NCI-H2227 (cell line): Measurements from ENCODE around the gene DTHD1.

Source experiments
- DNase-seq: peaks from one replicate; lab custom pipeline; 2025; ENCODE audit not compliant: unreplicated experiment; lab: John Stamatoyannopoulos, UW

DTHD1 gene

GRCh38 chr4:36269533-36270173, 11.8 kb upstream of the DTHD1 start:
- DNase-seq: no peak

GRCh38 chr4:36273276-36273675, 8.1 kb upstream of the DTHD1 start:
- no peak for DNase-seq

- no peak for DNase-seq
These were observed 7.3 kb upstream of the DTHD1 start for GRCh38 chr4:36274158-36274557.

DNA sequence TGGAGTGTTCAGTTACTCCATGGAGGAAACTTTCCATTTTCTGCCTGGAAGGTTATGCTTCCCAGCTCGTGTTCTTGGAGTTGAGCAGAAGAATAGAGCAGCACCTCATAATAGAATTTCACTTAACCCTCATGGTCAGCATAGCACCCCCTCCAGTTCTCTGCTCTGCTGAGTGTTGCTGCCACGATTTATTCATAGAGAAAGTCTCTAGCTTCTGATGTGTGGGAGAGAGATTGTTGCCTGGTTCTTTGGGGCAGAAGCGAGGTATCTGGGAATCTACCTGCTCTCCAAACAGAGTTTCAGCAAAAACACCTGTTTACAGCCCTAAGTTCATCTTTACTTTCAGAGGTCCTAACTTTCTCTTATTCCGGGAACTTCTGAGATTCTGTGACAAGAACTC, 3.9 kb upstream of the DTHD1 start:
- no peak for DNase-seq

DNA sequence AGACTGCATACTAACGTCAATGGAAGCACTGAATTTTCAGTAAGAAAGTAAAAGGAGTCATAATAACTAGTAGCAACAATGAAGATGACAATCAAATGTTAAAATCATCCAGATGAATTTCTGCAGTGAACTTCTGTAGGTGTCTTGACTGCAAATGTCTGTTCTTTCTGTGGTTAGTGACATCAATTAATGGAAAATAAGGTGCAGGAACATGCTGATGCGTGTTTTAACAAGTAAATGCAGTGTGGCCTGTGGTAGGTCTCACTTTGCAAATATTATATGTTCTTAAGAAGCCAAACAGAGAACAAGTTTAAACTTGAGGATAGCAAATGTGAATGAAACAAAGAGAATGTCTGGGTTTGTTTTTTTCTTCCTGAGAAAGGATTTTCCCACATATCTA, 2.6 kb upstream of the DTHD1 start:
- DNase-seq: no peak

GRCh38 chr4:36280555-36280954, 861 bp upstream of the DTHD1 start:
- DNase-seq: no peak

- no peak for DNase-seq
These were observed 1.2 kb downstream of the DTHD1 start for GRCh38 chr4:36282503-36283030.

GRCh38 chr4:36283912-36284465, 2.6 kb downstream of the DTHD1 start:
- no peak for DNase-seq

DNA sequence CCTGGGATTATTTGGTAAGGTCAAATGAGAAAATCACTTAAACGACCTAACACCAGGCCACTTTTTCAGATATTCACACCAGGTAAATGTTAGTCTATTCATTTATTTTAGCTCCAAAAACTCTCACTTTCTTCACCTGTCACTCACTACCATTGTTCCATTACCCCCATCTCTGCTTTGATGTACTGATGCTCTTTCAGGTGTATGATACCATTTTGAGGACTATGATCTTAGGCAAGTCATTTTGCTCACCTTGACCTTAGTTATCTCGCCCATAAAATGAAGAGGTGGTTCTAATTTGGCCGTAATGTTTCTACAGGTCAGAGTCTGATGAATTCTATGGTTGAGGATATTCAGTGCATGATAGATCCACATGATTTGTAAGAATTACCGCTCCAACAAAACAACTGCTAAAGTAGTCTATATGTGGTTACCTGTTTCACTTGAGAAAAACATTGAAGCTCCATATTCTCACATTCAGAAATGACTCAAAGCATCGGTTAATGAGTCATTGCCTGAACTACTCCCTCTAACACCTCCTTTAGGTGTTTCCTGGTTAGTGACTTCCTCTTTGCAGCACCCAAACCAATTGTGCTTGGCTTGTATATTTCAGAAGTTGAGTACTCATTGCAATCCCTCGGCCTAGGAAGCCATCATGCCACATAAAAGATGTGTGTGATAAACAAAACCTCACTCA, 4.5 kb downstream of the DTHD1 start:
- no peak for DNase-seq

- DNase-seq: no peak
These were observed 5.1 kb downstream of the DTHD1 start for GRCh38 chr4:36286481-36286871.

DNA sequence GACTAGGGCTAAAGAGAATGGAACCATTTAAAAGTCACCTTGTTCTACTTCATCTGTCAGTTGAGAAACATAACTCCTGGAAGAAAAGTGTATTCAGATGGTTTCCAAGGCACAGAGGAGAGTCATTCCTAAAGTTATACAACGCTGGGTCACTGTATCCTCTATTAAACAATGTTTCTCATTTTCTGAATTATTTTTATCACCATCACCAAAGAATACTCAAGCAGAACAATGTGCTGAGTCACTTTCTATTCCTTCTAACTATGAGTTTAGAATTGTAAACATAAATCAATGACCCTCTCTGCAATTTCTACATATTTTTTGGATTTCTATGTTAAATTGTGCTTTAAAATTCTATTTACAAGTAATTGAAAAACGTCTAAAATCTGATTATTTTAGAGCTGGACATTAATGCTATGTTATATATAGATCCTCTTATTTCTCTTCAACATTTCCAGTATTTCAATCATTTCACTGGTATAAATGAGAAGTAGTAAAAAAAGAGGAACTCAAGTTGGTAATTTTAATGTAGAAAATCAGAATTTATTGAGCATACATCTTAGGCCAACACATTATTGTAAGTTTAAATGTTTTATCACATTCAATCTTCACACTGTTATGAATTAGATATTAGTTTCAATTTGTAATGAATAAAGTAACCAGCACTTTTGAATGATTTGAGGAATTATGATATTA, 7.5 kb downstream of the DTHD1 start:
- no peak for DNase-seq

DNA sequence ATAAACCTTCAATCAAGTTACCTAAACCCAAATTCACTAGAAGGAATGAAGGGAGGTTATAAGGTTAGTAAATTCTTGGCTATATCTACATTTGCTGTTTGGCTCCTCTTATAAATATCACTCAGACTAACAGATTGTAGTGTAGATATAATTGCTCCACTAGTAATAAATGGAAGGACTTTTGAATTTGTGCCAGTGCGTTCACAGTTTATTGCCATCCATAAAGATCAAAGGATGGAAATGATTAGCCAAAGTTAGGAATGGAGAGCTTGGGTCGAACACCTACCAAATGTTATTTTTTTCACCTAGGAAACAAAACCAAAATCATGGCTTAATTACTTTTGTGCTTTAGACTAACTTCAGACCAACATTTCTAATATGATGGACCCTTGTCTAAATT, 9.2 kb downstream of the DTHD1 start:
- DNase-seq: no peak

DNA sequence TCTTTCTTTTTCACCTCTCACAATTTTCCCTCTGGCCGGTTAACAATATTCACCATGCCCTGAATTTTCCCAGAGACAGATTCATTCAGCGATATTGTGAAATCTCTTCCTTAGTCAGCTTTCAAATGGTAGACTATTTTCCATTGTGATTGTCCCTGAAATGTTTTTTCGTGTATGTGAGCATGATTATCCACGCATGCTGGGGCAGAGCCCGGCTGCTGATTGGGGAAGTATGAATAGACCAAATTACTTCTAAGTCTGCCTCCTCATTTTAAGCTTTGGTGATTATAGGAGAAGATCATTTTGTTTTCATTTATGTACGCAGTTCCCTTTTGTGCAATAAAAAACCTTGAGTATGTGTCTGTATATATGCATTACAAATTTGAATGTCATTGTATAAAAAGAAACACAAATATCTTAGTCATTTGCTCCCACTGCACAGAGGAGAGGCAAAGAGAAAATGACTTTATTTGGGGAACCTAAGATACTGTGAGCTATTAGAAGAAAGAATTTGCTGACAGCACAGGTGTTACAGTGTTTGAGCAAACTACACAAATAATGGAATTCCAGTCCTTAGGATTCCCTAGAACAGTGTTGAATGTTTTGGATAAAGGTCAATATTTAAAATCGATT, 11.3 kb downstream of the DTHD1 start:
- DNase-seq: no peak

GRCh38 chr4:36301127-36301526, 19.7 kb downstream of the DTHD1 start:
- no peak for DNase-seq

DNA sequence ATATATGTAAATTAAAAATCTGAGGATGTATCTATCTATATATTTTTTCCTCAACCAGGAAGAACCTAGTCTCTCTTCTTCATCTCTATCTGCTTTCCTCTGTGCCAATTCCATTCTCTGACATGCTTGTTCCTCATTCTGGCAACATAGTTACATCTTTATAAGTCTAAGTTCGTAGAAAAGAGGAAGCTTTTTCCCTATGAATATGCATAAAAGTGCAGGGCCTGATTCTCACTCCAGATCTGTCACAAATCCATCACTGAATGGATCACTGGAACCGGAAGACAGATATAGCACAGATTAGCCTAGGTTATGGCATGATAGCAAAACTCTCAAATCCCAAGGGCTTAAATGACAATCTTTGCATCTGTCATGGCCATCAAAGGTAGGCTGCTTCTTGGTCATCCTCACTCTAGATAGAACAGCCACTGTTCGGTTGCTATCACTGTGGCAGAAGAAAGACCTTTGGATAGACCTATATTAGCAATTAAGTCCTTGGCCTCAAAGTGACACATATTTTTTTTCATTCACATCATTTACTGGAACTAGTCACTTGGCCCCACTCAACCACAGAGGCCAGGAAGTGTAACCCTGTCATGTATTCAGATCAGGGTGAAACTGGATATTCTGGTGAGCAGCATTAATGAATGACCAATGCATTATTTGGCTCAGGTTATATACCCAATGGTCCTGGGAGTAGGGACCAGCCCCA, 22.2 kb downstream of the DTHD1 start:
- no peak for DNase-seq

GRCh38 chr4:36304138-36304681, 22.8 kb downstream of the DTHD1 start:
- no peak for DNase-seq

DNA sequence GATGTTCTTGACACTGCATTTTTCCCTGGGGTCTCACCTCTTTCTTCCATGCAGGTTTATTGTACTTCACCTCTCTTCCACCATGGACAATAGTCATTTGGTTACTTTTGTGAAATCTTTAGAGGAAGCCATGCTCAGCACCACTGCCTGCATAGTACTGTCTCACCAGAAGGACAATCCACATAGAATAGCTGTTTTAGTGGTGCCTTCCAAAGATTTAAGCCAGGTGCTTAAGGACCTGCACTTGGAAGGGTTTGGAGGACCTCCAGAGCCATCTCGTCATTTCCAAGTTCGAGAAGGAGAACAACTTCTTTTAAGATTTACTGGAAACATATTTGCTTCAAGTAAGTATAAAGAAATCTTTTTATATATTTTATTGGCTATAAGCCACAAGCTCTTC, 26.7 kb downstream of the DTHD1 start:
- no peak for DNase-seq

DNA sequence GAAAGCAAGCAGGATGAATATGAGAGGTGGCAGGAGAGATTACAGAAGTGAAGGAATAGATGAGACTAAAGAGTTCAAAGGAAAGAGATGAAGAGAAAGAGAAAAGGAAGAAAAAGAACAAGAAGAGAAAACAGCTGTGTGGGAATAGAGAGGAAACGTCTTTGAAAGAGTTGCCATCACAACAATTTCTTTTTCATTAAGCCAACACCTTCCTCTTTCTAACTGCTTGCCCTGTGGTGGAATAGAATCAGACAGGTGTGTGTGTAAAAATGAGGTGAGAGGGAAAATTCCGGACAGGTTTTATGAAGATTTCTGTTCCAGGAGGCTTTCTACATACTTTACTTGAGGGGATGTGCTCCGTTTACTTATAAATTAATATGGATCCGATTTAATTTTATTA, 28.8 kb downstream of the DTHD1 start:
- DNase-seq: no peak

DNA sequence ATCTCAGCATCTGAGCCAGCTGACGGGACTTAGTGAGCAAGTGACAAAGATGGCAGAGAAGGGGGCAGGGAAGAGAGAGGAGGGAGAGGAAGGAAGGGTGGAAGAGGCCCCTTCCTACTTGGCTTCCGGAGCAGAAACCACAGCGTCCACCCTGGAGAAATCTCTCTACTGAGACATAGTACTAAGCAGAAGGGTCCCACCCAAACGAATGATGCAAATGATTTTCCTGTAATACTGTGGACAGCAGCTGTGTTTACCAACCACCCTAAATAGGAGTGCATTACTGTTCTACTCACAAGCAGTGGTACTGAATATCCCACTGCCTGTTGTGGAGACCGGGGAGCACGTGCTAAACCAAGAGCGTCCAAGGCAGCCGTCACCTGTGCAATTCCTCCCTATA, 29.4 kb downstream of the DTHD1 start:
- DNase-seq: no peak

DNA sequence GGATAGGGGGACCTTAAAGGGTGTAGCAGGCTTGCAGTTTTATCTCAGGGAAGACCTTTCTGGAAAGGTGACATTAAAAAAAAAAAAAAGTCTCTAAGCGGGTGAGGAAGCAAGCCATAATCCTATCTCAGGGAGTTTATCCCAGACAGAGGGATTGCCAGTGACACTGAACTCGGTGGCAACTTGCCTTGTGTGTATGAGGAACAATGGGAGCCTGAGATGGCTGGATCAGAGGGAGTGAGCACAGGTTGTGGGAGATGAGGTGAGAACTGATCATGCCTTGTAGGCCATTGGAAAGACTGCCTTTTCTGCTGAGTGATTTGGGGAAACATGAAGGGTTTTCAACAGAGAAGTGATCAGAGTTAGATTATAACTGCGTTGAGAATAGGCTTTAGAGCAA, 31.1 kb downstream of the DTHD1 start:
- no peak for DNase-seq

DNA sequence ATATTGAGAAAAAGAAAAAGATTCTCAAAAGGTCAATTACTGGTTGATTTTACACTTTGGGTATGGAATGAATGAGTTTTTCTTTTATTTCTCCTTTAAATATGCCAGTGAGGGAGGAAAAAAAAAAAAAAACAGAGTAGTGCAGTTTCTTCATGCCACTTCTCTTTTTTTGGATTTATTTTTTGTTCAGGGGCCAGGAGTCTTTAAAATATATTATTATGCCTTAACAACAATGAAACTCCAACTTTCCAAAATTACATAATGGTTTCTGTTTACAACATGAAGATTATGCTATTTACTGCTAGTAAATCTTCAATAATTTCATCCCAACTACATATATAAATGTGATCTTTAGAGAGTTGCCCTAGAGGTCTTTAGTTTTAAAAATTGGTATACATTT, 31.9 kb downstream of the DTHD1 start:
- DNase-seq: no peak
